Measurements from ENCODE around the gene MOSPD2. TPM values are rescaled to one million over a fixed set of nuclear protein-coding genes. Genes with fewer than 3 reads are reported as not detected.

MOSPD2 gene
- polyA plus RNA-seq, 1 donor from 2014 or later, result 5.6 TPM

Other genes with a start within 250 kb of the MOSPD2 start
- gene FANCB, start 352 bp upstream of the MOSPD2 start, polyA plus RNA-seq, result 4.3 TPM

Data from IgD-negative memory B cell (primary cell).